Loucy (cell line): ENCODE data around the gene CBLL1.

Experiments used
- H2AFZ ChIP-seq: fragments of 200-600 bp; sonication (generic); 2 replicates; pipeline ENCODE4 v1.6.0; 2016; ENCODE audit warnings: antibody characterized with exemption, mild to moderate bottlenecking, low read length, moderate library complexity
- H3F3A ChIP-seq: fragments of 200-600 bp; 2 replicates; pipeline ENCODE4 v1.6.0; 2016; ENCODE audit warnings: antibody characterized with exemption, low read depth, mild to moderate bottlenecking
- H3K27me3 ChIP-seq: fragments of 200-600 bp; sonication (generic); 2 replicates; pipeline ENCODE4 v1.6.1; 2014; ENCODE audit warnings: low read length, mild to moderate bottlenecking; ENCODE audit not compliant: insufficient read depth, poor library complexity, severe bottlenecking
- H3K36me3 ChIP-seq: fragments of 200-600 bp; sonication (generic); 2 replicates; pipeline ENCODE4 v1.6.1; 2016; ENCODE audit warnings: low read length; ENCODE audit not compliant: insufficient read depth
- H3K4me1 ChIP-seq: fragments of 200-600 bp; sonication (generic); 2 replicates; pipeline ENCODE4 v1.5.1; 2014; ENCODE audit warnings: low read length, mild to moderate bottlenecking; ENCODE audit not compliant: insufficient read depth, poor library complexity, severe bottlenecking
- H3K4me2 ChIP-seq: fragments of 200-600 bp; sonication (generic); 2 replicates; pipeline ENCODE4 v1.6.0; 2014; ENCODE audit warnings: antibody characterized with exemption, low read length, low read depth, mild to moderate bottlenecking; ENCODE audit not compliant: poor library complexity, severe bottlenecking
- H3K4me3 ChIP-seq: fragments of 200-600 bp; sonication (generic); 2 replicates; pipeline ENCODE4 v1.5.1; 2014; ENCODE audit warnings: low read length, mild to moderate bottlenecking, mixed read lengths; ENCODE audit not compliant: poor library complexity, severe bottlenecking
- H3K79me2 ChIP-seq: fragments of 200-600 bp; sonication (generic); 2 replicates; pipeline ENCODE4 v1.6.1; 2014; ENCODE audit warnings: low read length; ENCODE audit not compliant: insufficient read depth
- H3K9ac ChIP-seq: fragments of 200-600 bp; sonication (generic); 2 replicates; pipeline ENCODE4 v1.6.0; 2014; ENCODE audit warnings: mild to moderate bottlenecking, low read depth, low read length, moderate library complexity; ENCODE audit not compliant: poor library complexity, severe bottlenecking
- H3K9me2 ChIP-seq: fragments of 200-600 bp; sonication (generic); replicated peaks from 2 replicates; pipeline ENCODE4 v1.6.1; 2016; ENCODE audit warnings: low read depth, low read length, mixed read lengths
- H3K9me3 ChIP-seq: fragments of 200-600 bp; sonication (generic); 2 replicates; pipeline ENCODE4 v1.6.1; 2014; ENCODE audit warnings: mild to moderate bottlenecking, antibody characterized with exemption, low read length, low read depth; ENCODE audit not compliant: insufficient read depth
- H4K20me1 ChIP-seq: fragments of 200-600 bp; sonication (generic); 2 replicates; pipeline ENCODE4 v1.6.0; 2014; ENCODE audit warnings: antibody characterized with exemption, low read length, mild to moderate bottlenecking; ENCODE audit not compliant: insufficient read depth, poor library complexity, severe bottlenecking
- CTCF ChIP-seq: fragments of 200-600 bp; sonication (generic); conservative IDR thresholded peaks from 2 replicates; pipeline ENCODE4 v1.5.1; 2014; ENCODE audit warnings: mild to moderate bottlenecking, antibody characterized with exemption, low read length
- EZH2phosphoT487 ChIP-seq: fragments of 200-600 bp; IDR thresholded peaks from 2 replicates; pipeline ENCODE4 v1.6.1; 2018; ENCODE audit warnings: antibody characterized with exemption, mild to moderate bottlenecking, moderate library complexity, borderline replicate concordance

The CBLL1 gene

GRCh38 chr7:107777702-107778101 lies 33.8 kb downstream of the CBLL1 start:
- TF ChIP-seq CTCF (no peak), EZH2phosphoT487 (no peak)
- H3K79me2 ChIP-seq, result no peaks in the 10 kb centered on the region
- H3K9ac ChIP-seq, result no peak overlapping the region
- no peaks in the 10 kb centered on the region for H4K20me1 ChIP-seq
- H3F3A ChIP-seq, result no peaks in the 10 kb centered on the region
- no peak overlapping the region for H3K4me3 ChIP-seq
- H3K9me3 ChIP-seq, result no peaks in the 10 kb centered on the region
- H3K4me2 ChIP-seq, result no peak overlapping the region
- H3K9me2 ChIP-seq, result no peaks in the 10 kb centered on the region
- no peaks in the 10 kb centered on the region for H3K36me3 ChIP-seq
- no peak overlapping the region for H2AFZ ChIP-seq
- H3K27me3 ChIP-seq, result no peaks in the 10 kb centered on the region
- H3K4me1 ChIP-seq, result no peaks in the 10 kb centered on the region

GRCh38 chr7:107778283-107778682 lies 34.3 kb downstream of the CBLL1 start:
- Histone ChIP-seq H3K4me3 (no peak overlapping the region), H4K20me1 (no peaks in the 10 kb centered on the region), H3K36me3 (no peaks in the 10 kb centered on the region), H3F3A (no peaks in the 10 kb centered on the region), H3K4me2 (no peak overlapping the region), H3K9me3 (no peaks in the 10 kb centered on the region), H2AFZ (no peak overlapping the region), H3K9me2 (no peaks in the 10 kb centered on the region), H3K27me3 (no peaks in the 10 kb centered on the region), H3K4me1 (no peaks in the 10 kb centered on the region), H3K9ac (no peak overlapping the region), H3K79me2 (no peaks in the 10 kb centered on the region)
- no peak for TF ChIP-seq EZH2phosphoT487
- TF ChIP-seq CTCF, result no peak

- Histone ChIP-seq H3K36me3 (no peaks in the 10 kb centered on the region), H3K4me2 (no peak overlapping the region), H3K9me3 (no peaks in the 10 kb centered on the region), H3K4me3 (no peak overlapping the region), H3K9ac (no peak overlapping the region), H3K9me2 (no peaks in the 10 kb centered on the region), H3K4me1 (no peaks in the 10 kb centered on the region), H3F3A (no peaks in the 10 kb centered on the region), H2AFZ (no peak overlapping the region), H3K79me2 (no peaks in the 10 kb centered on the region), H4K20me1 (no peaks in the 10 kb centered on the region), H3K27me3 (no peaks in the 10 kb centered on the region)
- TF ChIP-seq CTCF, result no peak
- TF ChIP-seq EZH2phosphoT487, result no peak
Observed at GRCh38 chr7:107779647-107780099, 35.7 kb downstream of the CBLL1 start.
